Liver (tissue), 9 donors: ENCODE measurements around the gene FUT7. TPM values are rescaled to one million over a fixed set of nuclear protein-coding genes. Genes with fewer than 3 reads are reported as not detected.
A peak's percentile ranks its signal among the peaks of the same experiment; 100 is the strongest.

Experiments
- DNase-seq: peaks from one replicate; pipeline ENCODE4 v3.0.0-alpha.2; 2017; ENCODE audit warnings: low spot score
- H3K27ac ChIP-seq, 2 donors: one replicate each; pipeline ENCODE4 v1.7.0; 2013; ENCODE audit warnings: inconsistent platforms in 2 of 2, low read length in 2 of 2, control low read depth in 1 of 2, low read depth in 1 of 2, mild to moderate bottlenecking in 1 of 2
- H3K27me3 ChIP-seq, 4 donors: one replicate each; pipeline versions ENCODE4 v1.6.1 to v1.7.0; 2013; ENCODE audit warnings: low read length in 3 of 4, inconsistent platforms in 1 of 4, mild to moderate bottlenecking in 1 of 4, moderate library complexity in 1 of 4; ENCODE audit not compliant: control insufficient read depth in 4 of 4, insufficient read depth in 4 of 4
- H3K36me3 ChIP-seq, 4 donors: one replicate each; pipeline versions ENCODE4 v1.6.1 to v1.7.0; 2013; ENCODE audit warnings: low read length in 3 of 4, mild to moderate bottlenecking in 3 of 4, low read depth in 1 of 4, moderate library complexity in 1 of 4; ENCODE audit not compliant: control insufficient read depth in 4 of 4, insufficient read depth in 3 of 4
- H3K4me1 ChIP-seq, 4 donors: one replicate each; pipeline versions ENCODE4 v1.6.1 to v1.7.0; 2013; ENCODE audit warnings: low read length in 3 of 4, mild to moderate bottlenecking in 3 of 4, moderate library complexity in 1 of 4; ENCODE audit not compliant: control insufficient read depth in 4 of 4, insufficient read depth in 4 of 4
- H3K4me3 ChIP-seq, 3 donors: one replicate each; pipeline versions ENCODE4 v1.6.1 to v1.7.0; 2013; ENCODE audit warnings: low read length in 3 of 3, control low read depth in 1 of 3, low read depth in 1 of 3, mild to moderate bottlenecking in 1 of 3
- H3K9ac ChIP-seq, 2 donors: one replicate each; pipeline ENCODE4 v1.7.0; 2013; ENCODE audit warnings: low read length in 2 of 2, mild to moderate bottlenecking in 2 of 2, moderate library complexity in 2 of 2, control low read depth in 1 of 2, low read depth in 1 of 2
- H3K9me3 ChIP-seq, 4 donors: one replicate each; pipeline versions ENCODE4 v1.6.1 to v1.7.0; 2013; ENCODE audit warnings: low read length in 3 of 4; ENCODE audit not compliant: control insufficient read depth in 4 of 4
- ATF3 ChIP-seq: IDR thresholded peaks from 2 replicates; pipeline ENCODE4 v1.6.1; 2016; ENCODE audit warnings: antibody characterized with exemption
- CTCF ChIP-seq: fragments of 150-350 bp; IDR thresholded peaks from 2 replicates; pipeline ENCODE4 v1.5.1; 2017; ENCODE audit warnings: improper control_type of control experiment, low read depth, low read length; ENCODE audit not compliant: missing input control
- EGR1 ChIP-seq, 2 donors: IDR thresholded peaks; 2 replicates each; pipeline ENCODE4 v1.6.1; 2016 to 2018; ENCODE audit warnings: antibody characterized with exemption in 2 of 2, low read depth in 2 of 2
- FOXA1 ChIP-seq: IDR thresholded peaks from 2 replicates; pipeline ENCODE4 v1.6.1; 2016; ENCODE audit warnings: antibody characterized with exemption
- FOXA2 ChIP-seq: IDR thresholded peaks from 2 replicates; pipeline ENCODE4 v1.6.1; 2016; ENCODE audit warnings: antibody characterized with exemption
- GABPA ChIP-seq, 2 donors: IDR thresholded peaks in 1 of 2; conservative IDR thresholded peaks in 1 of 2; 2 replicates each; pipeline ENCODE4 v1.6.1; 2016; ENCODE audit warnings: antibody characterized with exemption in 2 of 2, mild to moderate bottlenecking in 1 of 2, moderate library complexity in 1 of 2
- HNF4A ChIP-seq, 2 donors: conservative IDR thresholded peaks; 2 replicates each; pipeline ENCODE4 v1.6.1; 2016; ENCODE audit warnings: antibody characterized with exemption in 2 of 2, mild to moderate bottlenecking in 2 of 2
- JUND ChIP-seq, 2 donors: IDR thresholded peaks; 2 replicates each; pipeline ENCODE4 v1.6.1; 2016; ENCODE audit warnings: antibody characterized with exemption in 2 of 2
- MAX ChIP-seq: IDR thresholded peaks from 2 replicates; pipeline ENCODE4 v1.6.1; 2016; ENCODE audit warnings: antibody characterized with exemption
- NR2F2 ChIP-seq: IDR thresholded peaks from 2 replicates; pipeline ENCODE4 v1.6.1; 2016; ENCODE audit warnings: antibody characterized with exemption
- REST ChIP-seq: IDR thresholded peaks from 2 replicates; pipeline ENCODE4 v1.6.1; 2016; ENCODE audit warnings: antibody characterized with exemption, mild to moderate bottlenecking
- RXRA ChIP-seq, 2 donors: IDR thresholded peaks; 2 replicates each; pipeline ENCODE4 v1.6.1; 2017 to 2018; ENCODE audit warnings: antibody characterized with exemption in 2 of 2, mild to moderate bottlenecking in 1 of 2
- SP1 ChIP-seq: IDR thresholded peaks from 2 replicates; pipeline ENCODE4 v1.6.1; 2018; ENCODE audit warnings: antibody characterized with exemption, mild to moderate bottlenecking
- TAF1 ChIP-seq: conservative IDR thresholded peaks from 2 replicates; pipeline ENCODE4 v1.6.1; 2016; ENCODE audit warnings: antibody characterized with exemption, mild to moderate bottlenecking
- YY1 ChIP-seq: IDR thresholded peaks from 2 replicates; pipeline ENCODE4 v1.6.1; 2016; ENCODE audit warnings: antibody characterized with exemption, mild to moderate bottlenecking
- ZBTB33 ChIP-seq: IDR thresholded peaks from 2 replicates; pipeline ENCODE4 v1.6.1; 2016; ENCODE audit warnings: antibody characterized with exemption
- WGBS: extraction: QIAGEN DNeasy Blood & Tissue Kit; methylation state at CpG from one replicate; pipeline ENCODE4 v1.1.7; 2013; 5-methylcytosine and 5-hydroxymethylcytosine counted together
- polyA plus RNA-seq, 2 donors: library from polyadenylated mRNA; stranded (reverse) in 1 of 2; unstranded in 1 of 2; fragments of 200-250 nt in 1 of 2; fragments of >200 nt in 1 of 2; fragmentation: Nextera tagmentation in 1 of 2; extraction: Ambion mirVana in 1 of 2; gene quantifications; one replicate each; pipeline versions ENCODE4 v1.2.1 to v1.2.3, GENCODE V29; 2013 to 2015
- total RNA-seq, 2 donors: library from RNA; depleted of rRNA; stranded (reverse); fragments of >200 nt; gene quantifications; one replicate each; pipeline ENCODE4 v1.2.3, GENCODE V29; 2014
- donor health status: healthy.
- donor health status: healthy.
- donor health status: healthy.
- donor health status: healthy.
- donor health status: healthy.

The FUT7 gene
- total and polyA plus RNA-seq, 4 donors, result 0.14 to 0.67 (median 0.37) TPM; not detected in 1

GRCh38 chr9:137044502-137045177 lies 12.8 kb upstream of the FUT7 start:
- Histone ChIP-seq H3K36me3 (no peaks in the 10 kb centered on the region), H3K27ac (no peak overlapping the region), H3K9ac (no peak overlapping the region), H3K4me1 (peaks cover 0 to 34% (median 4%) of the 10 kb centered on the region in 4 donors), H3K4me3 (peak overlapping the region in 1 of 3 donors; percentile 54), H3K9me3 (no peaks in the 10 kb centered on the region), H3K27me3 (peaks cover 6 to 22% (median 7%) of the 10 kb centered on the region in 4 donors)
- TF ChIP-seq SP1 (no peak), ATF3 (no peak), RXRA (IDR thresholded peaks at IDR 0.05) (no peak), FOXA2 (no peak), TAF1 (no peak), ZBTB33 (no peak), GABPA (IDR thresholded peaks at IDR 0.05 in 1 of 2, conservative IDR thresholded peaks at IDR 0.05 in 1 of 2) (no peak), CTCF (no peak), REST (no peak), NR2F2 (no peak), HNF4A (conservative IDR thresholded peaks at IDR 0.05) (no peak), YY1 (no peak), JUND (IDR thresholded peaks at IDR 0.05) (no peak), MAX (no peak), EGR1 (IDR thresholded peaks at IDR 0.05; ENCODE audit: low read depth in 2 of 2) (no peak), FOXA1 (no peak)
- WGBS, result 33% methylated on average over 18 of the region's 18 CpGs
- no peak for DNase-seq
